Measurements from ENCODE around the gene PHACTR3. TPM values are rescaled to one million over a fixed set of nuclear protein-coding genes. Genes with fewer than 3 reads are reported as not detected.
A peak's percentile ranks its signal among the peaks of the same experiment; 100 is the strongest.
"Not testable (repeated sequence)": the region's sequence is repeated elsewhere in the genome, so short reads cannot be mapped to it uniquely, and the experiment has no call there.

PHACTR3 gene
- 10 to 100 TPM in 3 of 10 donors, 1 to 10 TPM in 7; 3.9 to 15.7 (median 7.7) TPM for polyA plus RNA-seq (ENCODE audit: insufficient read length in 10 of 10)
- long read RNA-seq, donor 1, result 0 reads
- long read RNA-seq, donor 2, partial matches to known transcripts, result 0 of 3 reads
- long read RNA-seq, donor 2, other reads (novel, unspliced or antisense), result 0 of 3 reads
- long read RNA-seq, donor 3, result 0 reads
- long read RNA-seq, donor 4, result 0 reads
- long read RNA-seq, donor 5, result 0 reads
- long read RNA-seq, donor 6, partial matches to known transcripts, result 0 of 1 reads
- long read RNA-seq, donor 6, other reads (novel, unspliced or antisense), result 0 of 1 reads
- long read RNA-seq, donor 7, partial matches to known transcripts, result 0 of 1 reads
- long read RNA-seq, donor 7, other reads (novel, unspliced or antisense), result 0 of 1 reads
- long read RNA-seq, donor 8, partial matches to known transcripts, result 0 of 1 reads
- long read RNA-seq, donor 8, other reads (novel, unspliced or antisense), result 0 of 1 reads
- long read RNA-seq, donor 9, result 0 reads

GRCh38 chr20:59603781-59604541, at the start of gene PHACTR3:
PHACTR3 (plus strand) TSS chr20:59604540; CDS start chr20:59605015, 475 bp downstream.
- DNase-seq, result peak in 1 of 3 donors; percentile 54

GRCh38 chr20:59557733-59558529, 46.4 kb upstream of the PHACTR3 start:
- not testable (repeated sequence) for DNase-seq

- no peak for DNase-seq
Observed at GRCh38 chr20:59559024-59559817, 45.1 kb upstream of the PHACTR3 start.

GRCh38 chr20:59559863-59560262, 44.5 kb upstream of the PHACTR3 start:
- no peak for DNase-seq

- no peak for DNase-seq
Observed at GRCh38 chr20:59560588-59561227, 43.6 kb upstream of the PHACTR3 start.

GRCh38 chr20:59561228-59561605, 43.1 kb upstream of the PHACTR3 start:
- no peak for DNase-seq

- no peak for DNase-seq
Observed at GRCh38 chr20:59561614-59562277, 42.6 kb upstream of the PHACTR3 start.

GRCh38 chr20:59564171-59564570, 40.2 kb upstream of the PHACTR3 start:
- DNase-seq, result no peak

- DNase-seq, result no peak
Observed at GRCh38 chr20:59564943-59565342, 39.4 kb upstream of the PHACTR3 start.

- no peak for DNase-seq
Observed at GRCh38 chr20:59565768-59566461, 38.4 kb upstream of the PHACTR3 start.

- no peak for DNase-seq
Observed at GRCh38 chr20:59566631-59567524, 37.5 kb upstream of the PHACTR3 start.

GRCh38 chr20:59567585-59568508, 36.5 kb upstream of the PHACTR3 start:
- no peak for DNase-seq

- no peak for DNase-seq
Observed at GRCh38 chr20:59568509-59569024, 35.8 kb upstream of the PHACTR3 start.

GRCh38 chr20:59569305-59569704, 35.0 kb upstream of the PHACTR3 start:
- no peak for DNase-seq

- DNase-seq, result no peak
Observed at GRCh38 chr20:59571151-59571550, 33.2 kb upstream of the PHACTR3 start.

GRCh38 chr20:59571551-59572314, 32.6 kb upstream of the PHACTR3 start:
- DNase-seq, result peak; percentile 81 to 95 (median 86)

Measured in muscle of back (tissue), 13 donors.